GM12874 (cell line): ENCODE data around the gene MYO1E.

Experiments
- CTCF ChIP-seq: IDR thresholded peaks from 2 replicates; pipeline ENCODE4 v1.5.1; 2011; ENCODE audit warnings: low read depth, mild to moderate bottlenecking, control low read depth, low read length, moderate library complexity; ENCODE audit not compliant: insufficient read depth

Gene MYO1E

GRCh38 chr15:59283717-59284391, 88.8 kb downstream of the MYO1E start:
- TF ChIP-seq CTCF = no peak

GRCh38 chr15:59282515-59283337, 89.9 kb downstream of the MYO1E start:
- no peak for TF ChIP-seq CTCF

GRCh38 chr15:59281699-59282098, 91.0 kb downstream of the MYO1E start:
- TF ChIP-seq CTCF = no peak

- no peak for TF ChIP-seq CTCF
These were observed 91.8 kb downstream of the MYO1E start for GRCh38 chr15:59280855-59281254.

- TF ChIP-seq CTCF = no peak
These were observed 93.6 kb downstream of the MYO1E start for GRCh38 chr15:59279023-59279422.

GRCh38 chr15:59278120-59278519, 94.6 kb downstream of the MYO1E start:
- TF ChIP-seq CTCF = no peak

GRCh38 chr15:59276225-59277178, 96.2 kb downstream of the MYO1E start:
- no peak for TF ChIP-seq CTCF
